Parathyroid adenoma (tissue), 2 donors: ENCODE data around the gene TST.

ENCODE experiments used
- H2AFZ ChIP-seq: fragments of 300-600 bp; sonication (generic); one replicate; pipeline ENCODE4 v1.7.0; 2017; ENCODE audit warnings: antibody characterized with exemption, mild to moderate bottlenecking
- H3K27ac ChIP-seq: fragments of 300-600 bp; sonication (generic); one replicate; pipeline ENCODE4 v1.7.0; 2017
- H3K27me3 ChIP-seq: fragments of 300-600 bp; sonication (generic); one replicate; pipeline ENCODE4 v1.7.0; 2017; ENCODE audit warnings: low read length; ENCODE audit not compliant: control insufficient read depth, insufficient read depth
- H3K36me3 ChIP-seq: fragments of 300-600 bp; sonication (generic); one replicate; pipeline ENCODE4 v1.7.0; 2017; ENCODE audit warnings: low read length; ENCODE audit not compliant: control insufficient read depth, insufficient read depth
- H3K4me1 ChIP-seq: fragments of 300-600 bp; sonication (generic); one replicate; pipeline ENCODE4 v1.7.0; 2017; ENCODE audit warnings: control low read depth
- H3K4me2 ChIP-seq: fragments of 300-600 bp; sonication (generic); one replicate; pipeline ENCODE4 v1.7.0; 2017; ENCODE audit warnings: low read length
- H3K4me3 ChIP-seq: fragments of 300-600 bp; sonication (generic); one replicate; pipeline ENCODE4 v1.7.0; 2017; ENCODE audit warnings: low read depth, low read length
- H3K79me2 ChIP-seq: fragments of 300-600 bp; sonication (generic); one replicate; pipeline ENCODE4 v1.7.0; 2017; ENCODE audit warnings: control low read depth
- H3K9ac ChIP-seq: fragments of 300-600 bp; sonication (generic); one replicate; pipeline ENCODE4 v1.7.0; 2017; ENCODE audit warnings: mild to moderate bottlenecking
- H3K9me3 ChIP-seq: fragments of 300-600 bp; sonication (generic); one replicate; pipeline ENCODE4 v1.7.0; 2017; ENCODE audit warnings: low read length; ENCODE audit not compliant: control insufficient read depth
- CTCF ChIP-seq: fragments of 300-600 bp; sonication (generic); IDR thresholded peaks from one replicate; pipeline ENCODE4 v1.7.0; 2017; ENCODE audit warnings: antibody characterized with exemption, mild to moderate bottlenecking
- donor health status: primary hyperparathyroidism.

The TST gene

GRCh38 chr22:36965696-36966095, 53.6 kb downstream of the TST start:
- no peaks in the 10 kb centered on the region for H3K9me3 ChIP-seq
- no peak overlapping the region for H2AFZ ChIP-seq
- no peak overlapping the region for H3K4me2 ChIP-seq
- no peaks in the 10 kb centered on the region for H3K79me2 ChIP-seq
- H3K9ac ChIP-seq = no peak overlapping the region
- H3K4me3 ChIP-seq = no peak overlapping the region
- no peaks in the 10 kb centered on the region for H3K27me3 ChIP-seq
- no peaks in the 10 kb centered on the region for H3K36me3 ChIP-seq
- H3K4me1 ChIP-seq = no peaks in the 10 kb centered on the region
- TF ChIP-seq CTCF = no peak
- H3K27ac ChIP-seq = no peak overlapping the region

GRCh38 chr22:36964106-36964505, 55.1 kb downstream of the TST start:
- H3K27ac ChIP-seq = no peak overlapping the region
- no peak overlapping the region for H3K4me3 ChIP-seq
- H2AFZ ChIP-seq = no peak overlapping the region
- TF ChIP-seq CTCF = no peak
- H3K9me3 ChIP-seq = no peaks in the 10 kb centered on the region
- H3K36me3 ChIP-seq = no peaks in the 10 kb centered on the region
- H3K79me2 ChIP-seq = no peaks in the 10 kb centered on the region
- H3K9ac ChIP-seq = no peak overlapping the region
- H3K4me2 ChIP-seq = no peak overlapping the region
- no peaks in the 10 kb centered on the region for H3K4me1 ChIP-seq
- no peaks in the 10 kb centered on the region for H3K27me3 ChIP-seq

- Histone ChIP-seq H3K27ac (no peak overlapping the region), H3K9me3 (no peaks in the 10 kb centered on the region), H3K36me3 (no peaks in the 10 kb centered on the region), H3K4me1 (no peaks in the 10 kb centered on the region), H3K9ac (no peak overlapping the region), H3K27me3 (no peaks in the 10 kb centered on the region), H3K4me3 (no peak overlapping the region), H3K79me2 (no peaks in the 10 kb centered on the region), H2AFZ (no peak overlapping the region), H3K4me2 (no peak overlapping the region)
- TF ChIP-seq CTCF = no peak
Measured at GRCh38 chr22:36963302-36963701, 55.9 kb downstream of the TST start.

GRCh38 chr22:36961626-36962025, 57.6 kb downstream of the TST start:
- no peak for TF ChIP-seq CTCF

More at GRCh38 chr22:36961626-36962025, 57.6 kb downstream of the TST start:
- no peak overlapping the region for H3K4me3 ChIP-seq
- no peak overlapping the region for H3K9ac ChIP-seq
- H3K4me2 ChIP-seq = no peak overlapping the region
- H3K4me1 ChIP-seq = no peaks in the 10 kb centered on the region
- no peaks in the 10 kb centered on the region for H3K27me3 ChIP-seq
- no peaks in the 10 kb centered on the region for H3K79me2 ChIP-seq
- H3K36me3 ChIP-seq = no peaks in the 10 kb centered on the region
- H3K9me3 ChIP-seq = no peaks in the 10 kb centered on the region
- H3K27ac ChIP-seq = no peak overlapping the region
- H2AFZ ChIP-seq = no peak overlapping the region
